Naive thymus-derived CD4-positive, alpha-beta T cell (primary cell): ENCODE results near the gene ZNF224. TPM values are rescaled to one million over a fixed set of nuclear protein-coding genes. Genes with fewer than 3 reads are reported as not detected.

Experiments
- ATAC-seq: fragments of 150-1000 bp; cut with Tn5 transposase; 2 replicates; pipeline ENCODE4 v1.10.0; 2021; ENCODE audit warnings: mild to moderate bottlenecking, moderate library complexity
- CTCF ChIA-PET: fragments of 350-600 bp; sonication (Branson Sonifier 250); formaldehyde crosslinking; loops from one replicate; lab custom pipeline; 2021; ENCODE audit warnings: antibody characterized with exemption; lab: Charles Lee
- POLR2A ChIA-PET: fragments of 350-600 bp; sonication (Branson Sonifier 250); formaldehyde crosslinking; loops from one replicate; lab custom pipeline; 2021; ENCODE audit warnings: antibody characterized with exemption, inconsistent platforms; lab: Charles Lee
- DNase-seq, 9 donors: peaks; one replicate each; pipeline versions ENCODE4 v3.0.0 to v3.0.0-alpha.2; 2020 to 2022; ENCODE audit warnings: mixed read lengths in 1 of 9
- H3K27ac ChIP-seq: one replicate; pipeline ENCODE4 v1.7.0; 2013; ENCODE audit warnings: mild to moderate bottlenecking, low read depth, low read length, moderate library complexity
- H3K27me3 ChIP-seq, 2 donors: one replicate each; pipeline ENCODE4 v1.7.0; 2013; ENCODE audit warnings: low read length in 2 of 2, mild to moderate bottlenecking in 2 of 2, moderate library complexity in 2 of 2; ENCODE audit not compliant: control insufficient read depth in 2 of 2, insufficient read depth in 2 of 2
- H3K36me3 ChIP-seq, 3 experiments: 1 replicate in 2 of 3; 2 replicates in 1 of 3; pipeline ENCODE4 v1.7.0; 2013; ENCODE audit warnings: low read length in 3 of 3, mild to moderate bottlenecking in 3 of 3, moderate library complexity in 1 of 3; ENCODE audit not compliant: insufficient read depth in 3 of 3, control insufficient read depth in 2 of 3
- H3K4me1 ChIP-seq, 2 donors: one replicate each; pipeline ENCODE4 v1.7.0; 2013; ENCODE audit warnings: low read length in 2 of 2, mild to moderate bottlenecking in 2 of 2, moderate library complexity in 1 of 2; ENCODE audit not compliant: control insufficient read depth in 2 of 2, insufficient read depth in 2 of 2
- H3K4me3 ChIP-seq: 2 replicates; pipeline ENCODE4 v1.7.0; 2013; ENCODE audit warnings: mild to moderate bottlenecking, low read length
- H3K9me3 ChIP-seq, 3 experiments: 1 replicate in 2 of 3; 2 replicates in 1 of 3; pipeline ENCODE4 v1.7.0; 2013; ENCODE audit warnings: low read length in 3 of 3; ENCODE audit not compliant: control insufficient read depth in 2 of 3
- H3K27ac Mint-ChIP-seq, 9 donors: one replicate each; pipeline ENCODE4 v1.8.0; 2020 to 2022; ENCODE audit warnings: mixed read lengths in 9 of 9, mild to moderate bottlenecking in 8 of 9, moderate library complexity in 5 of 9, inconsistent platforms in 2 of 9
- H3K27me3 Mint-ChIP-seq, 5 donors: one replicate each; pipeline ENCODE4 v1.8.0; 2021 to 2022; ENCODE audit warnings: mixed read lengths in 5 of 5, mild to moderate bottlenecking in 1 of 5
- H3K36me3 Mint-ChIP-seq, 5 donors: one replicate each; pipeline ENCODE4 v1.8.0; 2020 to 2022; ENCODE audit warnings: mixed read lengths in 5 of 5, mild to moderate bottlenecking in 3 of 5, inconsistent platforms in 1 of 5
- H3K4me1 Mint-ChIP-seq, 7 donors: one replicate each; pipeline ENCODE4 v1.8.0; 2020 to 2022; ENCODE audit warnings: mixed read lengths in 7 of 7, mild to moderate bottlenecking in 3 of 7, inconsistent platforms in 1 of 7
- H3K4me3 Mint-ChIP-seq, 10 donors: one replicate each; pipeline ENCODE4 v1.8.0; 2020 to 2022; ENCODE audit warnings: mild to moderate bottlenecking in 10 of 10, mixed read lengths in 10 of 10, moderate library complexity in 6 of 10, inconsistent platforms in 2 of 10
- H3K9me3 Mint-ChIP-seq, 11 donors: one replicate each; pipeline ENCODE4 v1.8.0; 2020 to 2022; ENCODE audit warnings: mixed read lengths in 11 of 11, mild to moderate bottlenecking in 4 of 11, inconsistent platforms in 1 of 11, moderate library complexity in 1 of 11
- intact Hi-C, 2 donors: fragments of 100-400 bp; cut with micrococcal nuclease; formaldehyde crosslinking; loops; one replicate each; pipeline ENCODE4 v1.15.1; 2023
- polyA plus RNA-seq, 2 donors: library from polyadenylated mRNA; unstranded; fragments of 300-500 nt; fragmentation: Illumina TruSeq; gene quantifications; one replicate each; pipeline ENCODE4 v1.2.3, GENCODE V29; 2021
- total RNA-seq, 6 experiments: library from RNA in 5 of 6; stranded (reverse) in 5 of 6; gene quantifications; 1 replicate in 5 of 6; 2 replicates in 1 of 6; pipeline ENCODE4 v1.2.3 and lab custom pipeline; 2021 to 2026

The ZNF224 gene
- total and polyA plus RNA-seq, 7 experiments from 2014 or later = 11.1 to 82.0 (median 38.3) TPM

GRCh38 chr19:44149776-44150175 is 55.6 kb downstream of the ZNF224 start:
- no peaks in the 10 kb centered on the region for H3K27me3 ChIP-seq
- H3K4me1 ChIP-seq = no peaks in the 10 kb centered on the region
- Mint-ChIP-seq H3K27me3 (no peaks in the 10 kb centered on the region), H3K27ac (no peak overlapping the region), H3K4me1 (peaks cover 0 to under 1% (median 0%) of the 10 kb centered on the region in 7 donors), H3K9me3 (peaks cover 8 to 83% (median 33%) of the 10 kb centered on the region in 11 donors), H3K36me3 (peaks cover 49 to 89% (median 87%) of the 10 kb centered on the region in 5 donors), H3K4me3 (no peak overlapping the region)
- peaks cover 12 to 79% (median 19%) of the 10 kb centered on the region in 3 experiments for H3K36me3 ChIP-seq
- ChIA-PET CTCF (interaction anchor here (0.6 kb wide), 1 partner anchor 57 kb away, joined by 3 read pairs; no protein-coding TSS in a partner anchor), POLR2A (interaction anchor here (1.6 kb wide), 1 partner anchor 15 kb away, joined by 10 read pairs; the partner anchor contains the start of gene ZNF226)
- intact Hi-C loops = no loop called here
- DNase-seq (no peak), ATAC-seq (no peak)
- no peak overlapping the region for H3K4me3 ChIP-seq
- peaks cover 0 to 32% (median 0%) of the 10 kb centered on the region in 3 experiments for H3K9me3 ChIP-seq
- H3K27ac ChIP-seq = no peak overlapping the region

DNA sequence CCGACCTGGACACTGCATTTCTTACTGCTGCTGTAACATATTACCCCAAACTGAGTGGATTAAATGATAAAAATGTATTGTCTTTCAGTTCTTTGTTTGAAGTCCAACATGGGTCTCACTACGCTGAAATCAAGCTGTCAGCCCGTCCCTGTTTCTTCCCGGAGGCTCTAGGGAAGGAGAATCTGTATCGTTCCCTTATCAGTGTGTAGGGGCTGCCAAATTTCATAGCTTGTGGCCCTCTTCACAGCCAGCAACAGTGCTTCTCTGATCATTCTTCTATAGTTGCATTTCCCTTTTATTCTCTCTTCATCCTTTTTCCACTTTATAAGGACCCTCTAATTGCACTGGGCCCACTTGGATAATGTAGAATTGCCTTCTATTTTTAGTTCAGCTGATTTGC is 57.3 kb downstream of the ZNF224 start:
- ATAC-seq (no peak), DNase-seq (no peak)
- Histone ChIP-seq H3K9me3 (peaks cover 7 to 40% (median 8%) of the 10 kb centered on the region in 3 experiments), H3K36me3 (peaks cover 17 to 79% (median 26%) of the 10 kb centered on the region in 3 experiments), H3K27ac (no peak overlapping the region), H3K4me1 (no peaks in the 10 kb centered on the region), H3K4me3 (no peak overlapping the region), H3K27me3 (no peaks in the 10 kb centered on the region)
- Mint-ChIP-seq H3K4me3 (no peak overlapping the region), H3K27ac (no peak overlapping the region), H3K4me1 (no peaks in the 10 kb centered on the region), H3K27me3 (no peaks in the 10 kb centered on the region), H3K9me3 (peaks cover 13 to 84% (median 40%) of the 10 kb centered on the region in 11 donors), H3K36me3 (peaks cover 53 to 86% (median 81%) of the 10 kb centered on the region in 5 donors)
- POLR2A ChIA-PET = no interaction called here
- intact Hi-C loops = no loop called here
- CTCF ChIA-PET = no interaction called here

GRCh38 chr19:44156475-44156874 is 62.3 kb downstream of the ZNF224 start:
- H3K4me3 Mint-ChIP-seq = no peak overlapping the region
- no peak for ATAC-seq

More at GRCh38 chr19:44156475-44156874, 62.3 kb downstream of the ZNF224 start:
- H3K27ac ChIP-seq = no peak overlapping the region
- Mint-ChIP-seq H3K27ac (no peak overlapping the region), H3K9me3 (peaks cover 22 to 96% (median 61%) of the 10 kb centered on the region in 11 donors), H3K27me3 (no peaks in the 10 kb centered on the region), H3K4me1 (no peaks in the 10 kb centered on the region), H3K36me3 (peaks cover 43 to 63% (median 59%) of the 10 kb centered on the region in 5 donors)
- H3K9me3 ChIP-seq = peaks cover 13 to 62% (median 22%) of the 10 kb centered on the region in 3 experiments
- H3K27me3 ChIP-seq = no peaks in the 10 kb centered on the region
- no peak overlapping the region for H3K4me3 ChIP-seq
- peaks cover 19 to 52% (median 21%) of the 10 kb centered on the region in 3 experiments for H3K36me3 ChIP-seq
- POLR2A ChIA-PET = no interaction called here
- intact Hi-C loops = no loop called here
- DNase-seq = no peak
- no peaks in the 10 kb centered on the region for H3K4me1 ChIP-seq
- CTCF ChIA-PET = no interaction called here

Other genes with a start within 250 kb of the ZNF224 start
- gene ZNF404, start 210.4 kb upstream of the ZNF224 start, total RNA-seq = 1 to 10 TPM in 4 of 5 experiments, under 1 TPM in 1; 0.47 to 4.7 (median 1.9) TPM
- 1 to 10 TPM; 2.1 to 3.9 TPM for gene ZNF404, start 210.4 kb upstream of the ZNF224 start, polyA plus RNA-seq
- gene ZNF45, start 159.1 kb upstream of the ZNF224 start, total RNA-seq = 10 to 100 TPM in 4 of 5 experiments, 1 to 10 TPM in 1; 8.4 to 28.5 (median 15.3) TPM
- gene ZNF45, start 159.1 kb upstream of the ZNF224 start, polyA plus RNA-seq = 10 to 100 TPM; 15.6 to 19.0 TPM
- 1 to 10 TPM in 3 of 5 experiments, under 1 TPM in 2; 0.69 to 2.0 (median 1.7) TPM for gene ZNF221, start 143.1 kb upstream of the ZNF224 start, total RNA-seq
- gene ZNF221, start 143.1 kb upstream of the ZNF224 start, polyA plus RNA-seq = 1 to 10 TPM in 1 of 2 donors, under 1 TPM in 1; 0.65 to 1.0 TPM
- gene ZNF155, start 110.2 kb upstream of the ZNF224 start, total RNA-seq = 10 to 100 TPM in 2 of 5 experiments, 1 to 10 TPM in 3; 5.2 to 13.3 (median 9.1) TPM
- 1 to 10 TPM in 1 of 2 donors, under 1 TPM in 1; 0.99 to 2.8 TPM for gene ZNF155, start 110.2 kb upstream of the ZNF224 start, polyA plus RNA-seq
- gene ZNF230, start 91.4 kb upstream of the ZNF224 start, total RNA-seq = 10 to 100 TPM in 2 of 5 experiments, 1 to 10 TPM in 3; 2.7 to 18.1 (median 6.7) TPM
- 1 to 10 TPM; 2.4 to 4.6 TPM for gene ZNF230, start 91.4 kb upstream of the ZNF224 start, polyA plus RNA-seq
- gene ZNF222, start 69.0 kb upstream of the ZNF224 start, total RNA-seq = 10 to 100 TPM in 1 of 5 experiments, 1 to 10 TPM in 4; 2.9 to 10.1 (median 4.5) TPM
- 1 to 10 TPM; 2.1 to 3.6 TPM for gene ZNF222, start 69.0 kb upstream of the ZNF224 start, polyA plus RNA-seq
- 1 to 10 TPM in 4 of 5 experiments, under 1 TPM in 1; 0.15 to 8.7 (median 2.3) TPM for gene ZNF223, start 42.3 kb upstream of the ZNF224 start, total RNA-seq
- 1 to 10 TPM; 1.7 to 4.8 TPM for gene ZNF223, start 42.3 kb upstream of the ZNF224 start, polyA plus RNA-seq
- gene ZNF284, start 22.2 kb upstream of the ZNF224 start, total RNA-seq = 1 to 10 TPM; 1.9 to 4.4 (median 2.4) TPM
- gene ZNF284, start 22.2 kb upstream of the ZNF224 start, polyA plus RNA-seq = under 1 TPM; 0.54 to 0.61 TPM
- 10 to 100 TPM in 1 of 5 experiments, 1 to 10 TPM in 3, under 1 TPM in 1; 0.69 to 13.0 (median 5.1) TPM for gene ZNF225, start 19.0 kb downstream of the ZNF224 start, total RNA-seq
- 1 to 10 TPM; 1.9 to 5.8 TPM for gene ZNF225, start 19.0 kb downstream of the ZNF224 start, polyA plus RNA-seq
- gene ZNF234, start 47.2 kb downstream of the ZNF224 start, total RNA-seq = 10 to 100 TPM in 3 of 5 experiments, 1 to 10 TPM in 2; 2.8 to 25.2 (median 13.4) TPM
- 1 to 10 TPM; 3.7 to 9.5 TPM for gene ZNF234, start 47.2 kb downstream of the ZNF224 start, polyA plus RNA-seq
- gene ZNF226, start 70.7 kb downstream of the ZNF224 start, total RNA-seq = 10 to 100 TPM; 14.0 to 59.9 (median 20.3) TPM
- gene ZNF226, start 70.7 kb downstream of the ZNF224 start, polyA plus RNA-seq = 10 to 100 TPM; 26.0 to 28.1 TPM
- 10 to 100 TPM; 18.3 to 51.5 (median 30.0) TPM for gene ZNF227, start 118.2 kb downstream of the ZNF224 start, total RNA-seq
- gene ZNF227, start 118.2 kb downstream of the ZNF224 start, polyA plus RNA-seq = 10 to 100 TPM; 17.9 to 20.4 TPM
- under 1 TPM in 1 of 5 experiments, not detected in 4; 0.14 TPM for gene ZNF233, start 165.5 kb downstream of the ZNF224 start, total RNA-seq
- under 1 TPM; 0.47 to 0.95 TPM for gene ZNF233, start 165.5 kb downstream of the ZNF224 start, polyA plus RNA-seq
- gene ZNF235, start 210.7 kb downstream of the ZNF224 start, total RNA-seq = 10 to 100 TPM in 2 of 5 experiments, 1 to 10 TPM in 3; 5.5 to 14.3 (median 6.7) TPM
- gene ZNF235, start 210.7 kb downstream of the ZNF224 start, polyA plus RNA-seq = 1 to 10 TPM; 1.9 to 4.3 TPM